Astrocyte of the spinal cord (primary cell): Measurements from ENCODE around the gene PPEF2.

ENCODE experiments used
- DNase-seq: peaks from one replicate; pipeline ENCODE4 v3.0.0; 2011; ENCODE audit warnings: low read depth, low spot score
- H3K4me3 ChIP-seq: 2 replicates; pipeline ENCODE4 v1.5.1; 2011; ENCODE audit warnings: low read depth, mild to moderate bottlenecking, low read length, moderate library complexity
- CTCF ChIP-seq: IDR thresholded peaks from 2 replicates; pipeline ENCODE4 v1.5.1; 2012; ENCODE audit warnings: low read depth, mild to moderate bottlenecking, low read length, inconsistent platforms
- in situ Hi-C: cut with HindIII; loops from 2 replicates; pipeline ENCODE4 v1.10.0; 2017; ENCODE audit warnings: low sequenced_read_pairs

PPEF2 gene

GRCh38 chr4:75843596-75843995, 58.7 kb downstream of the PPEF2 start:
- TF ChIP-seq CTCF: no peak
- no peak overlapping the region for H3K4me3 ChIP-seq
- no peak for DNase-seq
- in situ Hi-C loops: no loop called here

GRCh38 chr4:75841641-75842520, 60.4 kb downstream of the PPEF2 start:
- in situ Hi-C loops: no loop called here
- DNase-seq: peak; percentile 22
- no peak for TF ChIP-seq CTCF
- H3K4me3 ChIP-seq: no peak overlapping the region

GRCh38 chr4:75834772-75835154, 67.5 kb downstream of the PPEF2 start:
- no peak overlapping the region for H3K4me3 ChIP-seq
- no peak for TF ChIP-seq CTCF
- in situ Hi-C loops: no loop called here
- DNase-seq: no peak

GRCh38 chr4:75834095-75834771, 68.0 kb downstream of the PPEF2 start:
- no peak for DNase-seq
- no peak for TF ChIP-seq CTCF
- in situ Hi-C loops: no loop called here
- H3K4me3 ChIP-seq: no peak overlapping the region

GRCh38 chr4:75831856-75832405, 70.3 kb downstream of the PPEF2 start:
- DNase-seq: no peak
- in situ Hi-C loops: no loop called here
- no peak overlapping the region for H3K4me3 ChIP-seq
- TF ChIP-seq CTCF: no peak

- in situ Hi-C loops: no loop called here
- no peak overlapping the region for H3K4me3 ChIP-seq
- TF ChIP-seq CTCF: no peak
- no peak for DNase-seq
Observed at GRCh38 chr4:75830906-75831305, 71.3 kb downstream of the PPEF2 start.
